ENCODE results near the gene ATP4A.

The ATP4A gene

GRCh38 chr19:35533822-35534392, 29.6 kb downstream of the ATP4A start:
- in situ Hi-C loops (cut with HindIII; ENCODE audit: low pct_ligation_motif_present, low pct_unique_long_range_greater_than_20kb, low sequenced_read_pairs) = no loop called here

GRCh38 chr19:35533201-35533821, 30.1 kb downstream of the ATP4A start, which contains the start of gene GAPDHS:
Gene GAPDHS, plus strand, starts transcription at chr19:35533456. Its CDS starts 72 bp downstream, at chr19:35533528.
- in situ Hi-C loops (cut with HindIII; ENCODE audit: low pct_ligation_motif_present, low pct_unique_long_range_greater_than_20kb, low sequenced_read_pairs) = no loop called here
- no peak for DNase-seq

More at GRCh38 chr19:35533822-35534392, 29.6 kb downstream of the ATP4A start:
- no peak for DNase-seq

- in situ Hi-C loops (cut with HindIII; ENCODE audit: low pct_ligation_motif_present, low pct_unique_long_range_greater_than_20kb, low sequenced_read_pairs) = no loop called here
- DNase-seq = no peak
Measured at GRCh38 chr19:35531291-35531690, 32.2 kb downstream of the ATP4A start.

- in situ Hi-C loops (cut with HindIII; ENCODE audit: low pct_ligation_motif_present, low pct_unique_long_range_greater_than_20kb, low sequenced_read_pairs) = no loop called here
- DNase-seq = no peak
Measured at GRCh38 chr19:35529241-35530218, 33.9 kb downstream of the ATP4A start.

GRCh38 chr19:35528218-35529038, 35.0 kb downstream of the ATP4A start, which contains the start of gene SBSN:
Gene SBSN, minus strand, starts transcription at chr19:35528311. Its CDS starts 30 bp downstream, at chr19:35528281.
- in situ Hi-C loops (cut with HindIII; ENCODE audit: low pct_ligation_motif_present, low pct_unique_long_range_greater_than_20kb, low sequenced_read_pairs) = no loop called here
- no peak for DNase-seq

- no peak for DNase-seq
- in situ Hi-C loops (cut with HindIII; ENCODE audit: low pct_ligation_motif_present, low pct_unique_long_range_greater_than_20kb, low sequenced_read_pairs) = no loop called here
Measured at GRCh38 chr19:35525873-35526272, 37.6 kb downstream of the ATP4A start.

GRCh38 chr19:35524181-35524837, 39.1 kb downstream of the ATP4A start:
- in situ Hi-C loops (cut with HindIII; ENCODE audit: low pct_ligation_motif_present, low pct_unique_long_range_greater_than_20kb, low sequenced_read_pairs) = no loop called here
- no peak for DNase-seq

GRCh38 chr19:35522745-35523327, 40.6 kb downstream of the ATP4A start:
- no peak for DNase-seq
- in situ Hi-C loops (cut with HindIII; ENCODE audit: low pct_ligation_motif_present, low pct_unique_long_range_greater_than_20kb, low sequenced_read_pairs) = no loop called here

- in situ Hi-C loops (cut with HindIII; ENCODE audit: low pct_ligation_motif_present, low pct_unique_long_range_greater_than_20kb, low sequenced_read_pairs) = no loop called here
- DNase-seq = no peak
Measured at GRCh38 chr19:35521124-35521743, 42.2 kb downstream of the ATP4A start.

- in situ Hi-C loops (cut with HindIII; ENCODE audit: low pct_ligation_motif_present, low pct_unique_long_range_greater_than_20kb, low sequenced_read_pairs) = no loop called here
- DNase-seq = no peak
Measured at GRCh38 chr19:35519291-35519690, 44.2 kb downstream of the ATP4A start.

GRCh38 chr19:35518313-35518712, 45.1 kb downstream of the ATP4A start:
- peak; percentile 67 for DNase-seq
- in situ Hi-C loops (cut with HindIII; ENCODE audit: low pct_ligation_motif_present, low pct_unique_long_range_greater_than_20kb, low sequenced_read_pairs) = no loop called here

GRCh38 chr19:35517342-35517741, 46.1 kb downstream of the ATP4A start:
- no peak for DNase-seq
- in situ Hi-C loops (cut with HindIII; ENCODE audit: low pct_ligation_motif_present, low pct_unique_long_range_greater_than_20kb, low sequenced_read_pairs) = no loop called here

- in situ Hi-C loops (cut with HindIII; ENCODE audit: low pct_ligation_motif_present, low pct_unique_long_range_greater_than_20kb, low sequenced_read_pairs) = no loop called here
- DNase-seq = no peak
Measured at GRCh38 chr19:35516310-35516709, 47.1 kb downstream of the ATP4A start.

- in situ Hi-C loops (cut with HindIII; ENCODE audit: low pct_ligation_motif_present, low pct_unique_long_range_greater_than_20kb, low sequenced_read_pairs) = no loop called here
- DNase-seq = no peak
Measured at GRCh38 chr19:35514282-35514809, 49.1 kb downstream of the ATP4A start.

GRCh38 chr19:35513628-35514281, 49.7 kb downstream of the ATP4A start, which contains the start of gene DMKN:
Gene DMKN, minus strand, starts transcription at chr19:35513649. Its CDS starts 174 bp downstream, at chr19:35513475.
- in situ Hi-C loops (cut with HindIII; ENCODE audit: low pct_ligation_motif_present, low pct_unique_long_range_greater_than_20kb, low sequenced_read_pairs) = no loop called here

GRCh38 chr19:35512831-35513627, 50.4 kb downstream of the ATP4A start:
- in situ Hi-C loops (cut with HindIII; ENCODE audit: low pct_ligation_motif_present, low pct_unique_long_range_greater_than_20kb, low sequenced_read_pairs) = no loop called here

More at GRCh38 chr19:35513628-35514281, 49.7 kb downstream of the ATP4A start, which contains the start of gene DMKN:
- no peak for DNase-seq

More at GRCh38 chr19:35512831-35513627, 50.4 kb downstream of the ATP4A start:
- DNase-seq = no peak

Data from ACHN (cell line).